Lung (tissue), 12 donors: ENCODE results near the gene MYBL2. TPM values are rescaled to one million over a fixed set of nuclear protein-coding genes. Genes with fewer than 3 reads are reported as not detected.
"Not testable (repeated sequence)": the region's sequence is repeated elsewhere in the genome, so short reads cannot be mapped to it uniquely, and the experiment has no call there.

Source experiments
- ATAC-seq: fragments of 200-7000 bp; cut with Tn5 transposase; one replicate; pipeline ENCODE4 v1.9.1; 2020; ENCODE audit warnings: moderate number of reproducible peaks; ENCODE audit not compliant: insufficient read depth, low FRiP score
- DNase-seq, 3 donors: peaks; one replicate each; pipeline ENCODE4 v3.0.0-alpha.2; 2013 to 2017
- H3K27ac ChIP-seq, 2 donors: one replicate each; pipeline ENCODE4 v1.5.1; 2013; ENCODE audit warnings: mild to moderate bottlenecking in 2 of 2, moderate library complexity in 2 of 2, control low read depth in 1 of 2, inconsistent platforms in 1 of 2, low read depth in 1 of 2, low read length in 1 of 2
- H3K27me3 ChIP-seq, 3 donors: one replicate each; pipeline ENCODE4 v1.5.1; 2013; ENCODE audit warnings: low read length in 2 of 3; ENCODE audit not compliant: control insufficient read depth in 3 of 3, insufficient read depth in 3 of 3
- H3K36me3 ChIP-seq, 4 donors: one replicate each; pipeline ENCODE4 v1.5.1; 2013; ENCODE audit warnings: low read length in 4 of 4, mild to moderate bottlenecking in 1 of 4, moderate library complexity in 1 of 4; ENCODE audit not compliant: control insufficient read depth in 4 of 4, insufficient read depth in 4 of 4
- H3K4me1 ChIP-seq, 5 donors: one replicate each; pipeline ENCODE4 v1.5.1; 2013; ENCODE audit warnings: low read length in 5 of 5, mild to moderate bottlenecking in 2 of 5, moderate library complexity in 1 of 5; ENCODE audit not compliant: control insufficient read depth in 5 of 5, insufficient read depth in 5 of 5
- H3K4me3 ChIP-seq: one replicate; pipeline ENCODE4 v1.5.1; 2013; ENCODE audit warnings: mild to moderate bottlenecking, control low read depth, moderate library complexity
- H3K9ac ChIP-seq, 2 donors: one replicate each; pipeline ENCODE4 v1.5.1; 2013; ENCODE audit warnings: low read length in 2 of 2, control low read depth in 1 of 2; ENCODE audit not compliant: insufficient read depth in 1 of 2
- H3K9me3 ChIP-seq, 4 donors: one replicate each; pipeline ENCODE4 v1.5.1; 2013; ENCODE audit warnings: low read length in 3 of 4, mild to moderate bottlenecking in 1 of 4, moderate library complexity in 1 of 4; ENCODE audit not compliant: control insufficient read depth in 4 of 4, insufficient read depth in 3 of 4
- CTCF ChIP-seq: IDR thresholded peaks from 2 replicates; pipeline ENCODE4 v1.5.1; 2012; ENCODE audit warnings: mild to moderate bottlenecking; ENCODE audit errors: control extremely low read depth, extremely low read depth
- WGBS, 2 donors: extraction: QIAGEN DNeasy Blood & Tissue Kit; methylation state at CpG; one replicate each; pipeline ENCODE4 v1.1.7; 2013; 5-methylcytosine and 5-hydroxymethylcytosine counted together
- polyA plus RNA-seq, 2 donors: library from polyadenylated mRNA; stranded (reverse); fragments of 200-250 nt; gene quantifications; one replicate each; pipeline ENCODE4 v1.2.1, GENCODE V29; 2013
- total RNA-seq, 2 donors: library from RNA; depleted of rRNA in 1 of 2; stranded (reverse); fragments of >200 nt in 1 of 2; gene quantifications; one replicate each; pipeline ENCODE4 v1.2.1, GENCODE V29; 2014 to 2021
- donor health status: control.
- donor health status: control.
- donor health status: Bipolar disorder and iron deficiency.
- donor health status: healthy.
- donor health status: DM: yes; HTN: yes; CAD: no.

Gene MYBL2
- total and polyA plus RNA-seq, 4 donors, result 2.1 to 4.7 (median 3.3) TPM

- no peaks in the 10 kb centered on the region for H3K4me1 ChIP-seq
- no peak for ATAC-seq
Observed at GRCh38 chr20:43642548-43642947, 24.4 kb upstream of the MYBL2 start.

GRCh38 chr20:43650997-43651525, 15.9 kb upstream of the MYBL2 start:
- Histone ChIP-seq H3K4me1 (no peaks in the 10 kb centered on the region), H3K36me3 (peaks cover 4 to 10% (median 6%) of the 10 kb centered on the region in 4 donors), H3K9me3 (no peaks in the 10 kb centered on the region), H3K27me3 (no peaks in the 10 kb centered on the region), H3K4me3 (no peak overlapping the region), H3K9ac (no peak overlapping the region), H3K27ac (no peak overlapping the region)
- WGBS, 2 donors, result 75 to 76% methylated on average over 3 of the region's 3 CpGs
- no peak for DNase-seq
- no peak for TF ChIP-seq CTCF
- no peak for ATAC-seq

More at GRCh38 chr20:43642548-43642947, 24.4 kb upstream of the MYBL2 start:
- Histone ChIP-seq H3K9ac (no peak overlapping the region), H3K4me3 (no peak overlapping the region), H3K36me3 (peaks cover 18 to 33% (median 25%) of the 10 kb centered on the region in 4 donors), H3K27ac (no peak overlapping the region), H3K9me3 (no peaks in the 10 kb centered on the region), H3K27me3 (no peaks in the 10 kb centered on the region)
- TF ChIP-seq CTCF, result no peak
- 96% methylated on average over 4 of the region's 4 CpGs for WGBS, 2 donors
- DNase-seq, result no peak

- H3K4me1 ChIP-seq, H3K4me3 ChIP-seq, H3K36me3 ChIP-seq, H3K9ac ChIP-seq, DNase-seq, H3K9me3 ChIP-seq, H3K27me3 ChIP-seq, ATAC-seq, H3K27ac ChIP-seq: not testable (repeated sequence)
- 96% methylated on average over 10 of the region's 10 CpGs for WGBS, 2 donors
Observed at GRCh38 chr20:43651650-43652184, 15.2 kb upstream of the MYBL2 start.

- Histone ChIP-seq H3K27me3 (no peaks in the 10 kb centered on the region), H3K4me1 (peaks cover 0 to 6% (median 0%) of the 10 kb centered on the region in 5 donors), H3K4me3 (no peak overlapping the region), H3K36me3 (peaks cover 0 to 1% (median 0%) of the 10 kb centered on the region in 4 donors), H3K27ac (no peak overlapping the region), H3K9ac (no peak overlapping the region), H3K9me3 (no peaks in the 10 kb centered on the region)
- DNase-seq (no peak), ATAC-seq (no peak)
- TF ChIP-seq CTCF, result no peak
- 89 to 91% methylated on average over 3 of the region's 3 CpGs for WGBS, 2 donors
Observed at GRCh38 chr20:43653966-43654365, 12.9 kb upstream of the MYBL2 start.

GRCh38 chr20:43655176-43655575, 11.7 kb upstream of the MYBL2 start:
- H3K9ac ChIP-seq, H3K27me3 ChIP-seq, ATAC-seq, DNase-seq, H3K4me3 ChIP-seq, H3K36me3 ChIP-seq, H3K4me1 ChIP-seq, H3K27ac ChIP-seq, H3K9me3 ChIP-seq: not testable (repeated sequence)
- 91 to 93% methylated on average over 6 of the region's 6 CpGs for WGBS, 2 donors
